ENCODE data around the gene ARHGAP24.
A peak's percentile ranks its signal among the peaks of the same experiment; 100 is the strongest.

ARHGAP24 gene

GRCh38 chr4:85967872-85968271, 492.9 kb downstream of the ARHGAP24 start:
- TF ChIP-seq CTCF (IDR thresholded peaks at IDR 0.05; ENCODE audit: borderline replicate concordance, insufficient read depth, low read depth, low read length): no peak
- H3K4me3 ChIP-seq (ENCODE audit: low read depth, low read length): no peak overlapping the region

- TF ChIP-seq CTCF (IDR thresholded peaks at IDR 0.05; ENCODE audit: borderline replicate concordance, insufficient read depth, low read depth, low read length): peak; percentile 31; the same call in 1 of the 2 replicates
- no peak overlapping the region for H3K4me3 ChIP-seq (ENCODE audit: low read depth, low read length)
Measured at GRCh38 chr4:85968945-85969819, 494.2 kb downstream of the ARHGAP24 start.

GRCh38 chr4:85970535-85970934, 495.6 kb downstream of the ARHGAP24 start:
- TF ChIP-seq CTCF (IDR thresholded peaks at IDR 0.05; ENCODE audit: borderline replicate concordance, insufficient read depth, low read depth, low read length): no peak
- no peak overlapping the region for H3K4me3 ChIP-seq (ENCODE audit: low read depth, low read length)

GRCh38 chr4:85979276-85979675, 504.3 kb downstream of the ARHGAP24 start:
- TF ChIP-seq CTCF (IDR thresholded peaks at IDR 0.05; ENCODE audit: borderline replicate concordance, insufficient read depth, low read depth, low read length): no peak
- no peak overlapping the region for H3K4me3 ChIP-seq (ENCODE audit: low read depth, low read length)

GRCh38 chr4:85986266-85986665, 511.3 kb downstream of the ARHGAP24 start:
- no peak for TF ChIP-seq CTCF (IDR thresholded peaks at IDR 0.05; ENCODE audit: borderline replicate concordance, insufficient read depth, low read depth, low read length)
- no peak overlapping the region for H3K4me3 ChIP-seq (ENCODE audit: low read depth, low read length)

GRCh38 chr4:85993641-85994040, 518.7 kb downstream of the ARHGAP24 start:
- TF ChIP-seq CTCF (IDR thresholded peaks at IDR 0.05; ENCODE audit: borderline replicate concordance, insufficient read depth, low read depth, low read length): no peak
- H3K4me3 ChIP-seq (ENCODE audit: low read depth, low read length): no peak overlapping the region

- TF ChIP-seq CTCF (IDR thresholded peaks at IDR 0.05; ENCODE audit: borderline replicate concordance, insufficient read depth, low read depth, low read length): no peak
- no peak overlapping the region for H3K4me3 ChIP-seq (ENCODE audit: low read depth, low read length)
Measured at GRCh38 chr4:85994576-85994975, 519.6 kb downstream of the ARHGAP24 start.
